Stimulated activated naive CD8-positive, alpha-beta T cell treated with anti-CD3 and anti-CD28 coated beads, Interleukin-15, Interleukin-2, amounts not matched to agents 100 ng/mL and 50 ng/mL, for 24 hours (primary cell): ENCODE data around the gene NPRL2.

Source experiments
- H3K27ac Mint-ChIP-seq: one replicate; pipeline ENCODE4 v1.8.0; 2021; ENCODE audit warnings: mild to moderate bottlenecking, mixed read lengths
- H3K27me3 Mint-ChIP-seq: one replicate; pipeline ENCODE4 v1.8.0; 2021; ENCODE audit warnings: mixed read lengths
- H3K36me3 Mint-ChIP-seq: one replicate; pipeline ENCODE4 v1.8.0; 2021; ENCODE audit warnings: low read depth, mixed read lengths
- H3K4me1 Mint-ChIP-seq: one replicate; pipeline ENCODE4 v1.8.0; 2021; ENCODE audit warnings: low read depth, mixed read lengths
- H3K4me3 Mint-ChIP-seq: one replicate; pipeline ENCODE4 v1.8.0; 2021; ENCODE audit warnings: mild to moderate bottlenecking, mixed read lengths
- H3K9me3 Mint-ChIP-seq: one replicate; pipeline ENCODE4 v1.8.0; 2021; ENCODE audit warnings: mixed read lengths

Gene NPRL2

GRCh38 chr3:50345008-50345407, 5.6 kb downstream of the NPRL2 start:
- H3K36me3 Mint-ChIP-seq = peaks cover 14% of the 10 kb centered on the region
- H3K4me3 Mint-ChIP-seq = peak overlapping the region; percentile 23
- H3K27ac Mint-ChIP-seq = no peak overlapping the region
- H3K4me1 Mint-ChIP-seq = peaks cover 65% of the 10 kb centered on the region
- H3K27me3 Mint-ChIP-seq = no peaks in the 10 kb centered on the region
- no peaks in the 10 kb centered on the region for H3K9me3 Mint-ChIP-seq

GRCh38 chr3:50342813-50343633, 7.6 kb downstream of the NPRL2 start:
- Mint-ChIP-seq H3K27ac (no peak overlapping the region), H3K9me3 (no peaks in the 10 kb centered on the region), H3K36me3 (peaks cover 22% of the 10 kb centered on the region), H3K4me1 (peaks cover 63% of the 10 kb centered on the region), H3K27me3 (no peaks in the 10 kb centered on the region), H3K4me3 (no peak overlapping the region)

GRCh38 chr3:50341996-50342650, 8.5 kb downstream of the NPRL2 start:
- no peaks in the 10 kb centered on the region for H3K27me3 Mint-ChIP-seq
- H3K4me1 Mint-ChIP-seq = peaks cover 54% of the 10 kb centered on the region
- peak overlapping the region; percentile 13 for H3K4me3 Mint-ChIP-seq
- peaks cover 17% of the 10 kb centered on the region for H3K36me3 Mint-ChIP-seq
- no peaks in the 10 kb centered on the region for H3K9me3 Mint-ChIP-seq
- H3K27ac Mint-ChIP-seq = no peak overlapping the region

GRCh38 chr3:50341537-50341936, 9.0 kb downstream of the NPRL2 start:
- Mint-ChIP-seq H3K4me1 (peaks cover 51% of the 10 kb centered on the region), H3K36me3 (peaks cover 19% of the 10 kb centered on the region), H3K4me3 (peak overlapping the region; percentile 90), H3K9me3 (no peaks in the 10 kb centered on the region), H3K27me3 (no peaks in the 10 kb centered on the region), H3K27ac (peak overlapping the region; percentile 88)

- Mint-ChIP-seq H3K27me3 (no peaks in the 10 kb centered on the region), H3K9me3 (no peaks in the 10 kb centered on the region), H3K27ac (peak within 1 kb of the TSS; percentile 88), H3K36me3 (peaks cover 28% of the 10 kb centered on the region), H3K4me3 (peak within 1 kb of the TSS; percentile 90), H3K4me1 (peaks cover 51% of the 10 kb centered on the region)
These were observed 9.9 kb downstream of the NPRL2 start, which contains the start of gene RASSF1 for GRCh38 chr3:50340448-50341329. Gene RASSF1, minus strand, starts transcription at chr3:50340836. Its CDS starts 31 bp downstream, at chr3:50340805.

GRCh38 chr3:50340147-50340447, 10.5 kb downstream of the NPRL2 start:
- Mint-ChIP-seq H3K27ac (peak overlapping the region; percentile 88), H3K36me3 (peaks cover 34% of the 10 kb centered on the region), H3K27me3 (no peaks in the 10 kb centered on the region), H3K4me1 (peaks cover 53% of the 10 kb centered on the region), H3K4me3 (peak overlapping the region; percentile 90), H3K9me3 (no peaks in the 10 kb centered on the region)

GRCh38 chr3:50339485-50340146, 11.0 kb downstream of the NPRL2 start:
- Mint-ChIP-seq H3K27me3 (no peaks in the 10 kb centered on the region), H3K27ac (peak overlapping the region; percentile 88), H3K9me3 (no peaks in the 10 kb centered on the region), H3K4me3 (peak overlapping the region; percentile 90), H3K36me3 (peaks cover 36% of the 10 kb centered on the region), H3K4me1 (peaks cover 58% of the 10 kb centered on the region)

GRCh38 chr3:50338965-50339364, 11.6 kb downstream of the NPRL2 start:
- peaks cover 42% of the 10 kb centered on the region for H3K36me3 Mint-ChIP-seq
- peaks cover 62% of the 10 kb centered on the region for H3K4me1 Mint-ChIP-seq
- H3K9me3 Mint-ChIP-seq = no peaks in the 10 kb centered on the region
- peak overlapping the region; percentile 88 for H3K27ac Mint-ChIP-seq
- no peaks in the 10 kb centered on the region for H3K27me3 Mint-ChIP-seq
- H3K4me3 Mint-ChIP-seq = peak overlapping the region; percentile 90

- Mint-ChIP-seq H3K4me3 (peak overlapping the region; percentile 90), H3K27ac (peak overlapping the region; percentile 88), H3K27me3 (no peaks in the 10 kb centered on the region), H3K36me3 (peaks cover 48% of the 10 kb centered on the region), H3K4me1 (peaks cover 67% of the 10 kb centered on the region), H3K9me3 (no peaks in the 10 kb centered on the region)
These were observed 13.3 kb downstream of the NPRL2 start for GRCh38 chr3:50337175-50337861.

- Mint-ChIP-seq H3K27me3 (no peaks in the 10 kb centered on the region), H3K9me3 (no peaks in the 10 kb centered on the region), H3K36me3 (peaks cover 54% of the 10 kb centered on the region), H3K4me1 (peaks cover 62% of the 10 kb centered on the region), H3K4me3 (peak overlapping the region; percentile 90), H3K27ac (peak overlapping the region; percentile 97)
These were observed 14.0 kb downstream of the NPRL2 start for GRCh38 chr3:50336452-50337174.

GRCh38 chr3:50334339-50335075, 16.1 kb downstream of the NPRL2 start:
- H3K27ac Mint-ChIP-seq = peak overlapping the region; percentile 83
- H3K4me1 Mint-ChIP-seq = peaks cover 47% of the 10 kb centered on the region
- H3K27me3 Mint-ChIP-seq = no peaks in the 10 kb centered on the region
- peaks cover 71% of the 10 kb centered on the region for H3K36me3 Mint-ChIP-seq
- peak overlapping the region; percentile 65 for H3K4me3 Mint-ChIP-seq
- H3K9me3 Mint-ChIP-seq = no peaks in the 10 kb centered on the region

- Mint-ChIP-seq H3K27me3 (no peaks in the 10 kb centered on the region), H3K4me1 (peaks cover 43% of the 10 kb centered on the region), H3K27ac (peak overlapping the region; percentile 83), H3K36me3 (peaks cover 68% of the 10 kb centered on the region), H3K4me3 (peak overlapping the region; percentile 65), H3K9me3 (no peaks in the 10 kb centered on the region)
These were observed 16.7 kb downstream of the NPRL2 start for GRCh38 chr3:50333744-50334328.
